Activated T-cell treated with anti-CD3 and anti-CD28 coated beads, Interleukin-2, amount 50 U/mL, for 72 hours (primary cell): Measurements from ENCODE around the gene SLC41A1. TPM values are rescaled to one million over a fixed set of nuclear protein-coding genes. Genes with fewer than 3 reads are reported as not detected.
A peak's percentile ranks its signal among the peaks of the same experiment; 100 is the strongest.

Experiments used
- ATAC-seq, 2 donors: fragments of 150-1000 bp; cut with Tn5 transposase; replicated peaks in 1 of 2; 2 replicates each; pipeline ENCODE4 v1.10.0; 2021; ENCODE audit warnings: moderate library complexity in 2 of 2, mild to moderate bottlenecking in 1 of 2
- DNase-seq, 2 donors: peaks; one replicate each; pipeline ENCODE4 v3.0.0; 2021 to 2022; ENCODE audit warnings: mixed read lengths in 1 of 2
- H3K27ac Mint-ChIP-seq: one replicate; pipeline ENCODE4 v1.8.0; 2022; ENCODE audit warnings: mild to moderate bottlenecking, moderate library complexity, mixed read lengths
- H3K27me3 Mint-ChIP-seq: one replicate; pipeline ENCODE4 v1.8.0; 2022; ENCODE audit warnings: low read depth, mixed read lengths
- H3K36me3 Mint-ChIP-seq, 2 donors: one replicate each; pipeline ENCODE4 v1.8.0; 2022; ENCODE audit warnings: mixed read lengths in 2 of 2, mild to moderate bottlenecking in 1 of 2; ENCODE audit not compliant: insufficient read depth in 2 of 2
- H3K4me1 Mint-ChIP-seq: one replicate; pipeline ENCODE4 v1.8.0; 2022; ENCODE audit warnings: low read depth, mixed read lengths
- H3K4me3 Mint-ChIP-seq, 2 donors: one replicate each; pipeline ENCODE4 v1.8.0; 2022; ENCODE audit warnings: mild to moderate bottlenecking in 2 of 2, mixed read lengths in 2 of 2, moderate library complexity in 2 of 2
- H3K9me3 Mint-ChIP-seq, 2 donors: one replicate each; pipeline ENCODE4 v1.8.0; 2022; ENCODE audit warnings: mixed read lengths in 2 of 2
- total RNA-seq, 2 donors: library from RNA; stranded (reverse); gene quantifications; one replicate each; pipeline ENCODE4 v1.2.3, GENCODE V29; 2022

The SLC41A1 gene
- total RNA-seq, 2 donors from 2014 or later: 23.0 to 23.7 TPM

GRCh38 chr1:205775015-205775716 is 37.8 kb downstream of the SLC41A1 start, which contains the start of gene RAB29:
Gene RAB29, minus strand, starts transcription at chr1:205775482. Its CDS starts 526 bp downstream, at chr1:205774956.
- H3K36me3 Mint-ChIP-seq: peaks cover 5 to 11% of the 10 kb centered on the region in 2 donors
- no peaks in the 10 kb centered on the region for H3K27me3 Mint-ChIP-seq
- peak within 1 kb of the TSS; percentile 90 for H3K27ac Mint-ChIP-seq
- peak; percentile 85 to 89 for DNase-seq
- no peaks in the 10 kb centered on the region for H3K9me3 Mint-ChIP-seq
- ATAC-seq: peak; percentile 82 to 85
- peak within 1 kb of the TSS; percentile 85 to 98 for H3K4me3 Mint-ChIP-seq
- peaks cover 58% of the 10 kb centered on the region for H3K4me1 Mint-ChIP-seq

- peak; percentile 49 to 59 for DNase-seq
- no peaks in the 10 kb centered on the region for H3K27me3 Mint-ChIP-seq
- H3K36me3 Mint-ChIP-seq: peaks cover 7 to 11% of the 10 kb centered on the region in 2 donors
- peak overlapping the region; percentile 90 for H3K27ac Mint-ChIP-seq
- peaks cover 58% of the 10 kb centered on the region for H3K4me1 Mint-ChIP-seq
- no peaks in the 10 kb centered on the region for H3K9me3 Mint-ChIP-seq
- ATAC-seq: peak; percentile 27 to 37
- H3K4me3 Mint-ChIP-seq: peak overlapping the region; percentile 85 to 98
Observed at GRCh38 chr1:205774198-205775014, 38.6 kb downstream of the SLC41A1 start.

GRCh38 chr1:205772607-205773032 is 40.4 kb downstream of the SLC41A1 start:
- Mint-ChIP-seq H3K9me3 (no peaks in the 10 kb centered on the region), H3K4me1 (peaks cover 58% of the 10 kb centered on the region), H3K27me3 (no peaks in the 10 kb centered on the region), H3K27ac (peak overlapping the region; percentile 25), H3K4me3 (peak overlapping the region; percentile 85 to 98), H3K36me3 (peaks cover 10 to 15% of the 10 kb centered on the region in 2 donors)
- peak; percentile 12 to 25 for DNase-seq
- peak; percentile 70 to 71 for ATAC-seq

GRCh38 chr1:205770618-205771017 is 42.4 kb downstream of the SLC41A1 start:
- H3K27ac Mint-ChIP-seq: no peak overlapping the region
- peak overlapping the region in 1 of 2 donors; percentile 12 for H3K4me3 Mint-ChIP-seq
- peaks cover 62% of the 10 kb centered on the region for H3K4me1 Mint-ChIP-seq
- H3K9me3 Mint-ChIP-seq: no peaks in the 10 kb centered on the region
- no peak for ATAC-seq
- DNase-seq: no peak
- no peaks in the 10 kb centered on the region for H3K27me3 Mint-ChIP-seq
- peaks cover 10 to 17% of the 10 kb centered on the region in 2 donors for H3K36me3 Mint-ChIP-seq

- Mint-ChIP-seq H3K27ac (no peak overlapping the region), H3K4me3 (no peak overlapping the region), H3K9me3 (no peaks in the 10 kb centered on the region), H3K4me1 (peaks cover 58% of the 10 kb centered on the region), H3K36me3 (peaks cover 8 to 16% of the 10 kb centered on the region in 2 donors), H3K27me3 (no peaks in the 10 kb centered on the region)
- DNase-seq (no peak), ATAC-seq (no peak)
Observed at GRCh38 chr1:205769641-205770365, 43.2 kb downstream of the SLC41A1 start.

GRCh38 chr1:205767248-205767647 is 45.8 kb downstream of the SLC41A1 start:
- no peak for DNase-seq
- H3K36me3 Mint-ChIP-seq: peaks cover 5 to 9% of the 10 kb centered on the region in 2 donors
- H3K4me3 Mint-ChIP-seq: no peak overlapping the region
- no peak for ATAC-seq
- no peaks in the 10 kb centered on the region for H3K9me3 Mint-ChIP-seq
- no peaks in the 10 kb centered on the region for H3K27me3 Mint-ChIP-seq
- no peak overlapping the region for H3K27ac Mint-ChIP-seq
- H3K4me1 Mint-ChIP-seq: peaks cover 44% of the 10 kb centered on the region

- H3K36me3 Mint-ChIP-seq: peaks cover 5 to 9% of the 10 kb centered on the region in 2 donors
- no peak for DNase-seq
- H3K4me1 Mint-ChIP-seq: peaks cover 38% of the 10 kb centered on the region
- peak overlapping the region; percentile 89 for H3K27ac Mint-ChIP-seq
- H3K4me3 Mint-ChIP-seq: peak overlapping the region in 1 of 2 donors; percentile 46
- H3K9me3 Mint-ChIP-seq: no peaks in the 10 kb centered on the region
- no peaks in the 10 kb centered on the region for H3K27me3 Mint-ChIP-seq
- ATAC-seq: no peak
Observed at GRCh38 chr1:205766570-205766969, 46.4 kb downstream of the SLC41A1 start.

GRCh38 chr1:205766038-205766437 is 47.0 kb downstream of the SLC41A1 start:
- Mint-ChIP-seq H3K27ac (peak overlapping the region; percentile 89), H3K4me3 (peak overlapping the region in 1 of 2 donors; percentile 46), H3K4me1 (peaks cover 32% of the 10 kb centered on the region), H3K9me3 (no peaks in the 10 kb centered on the region), H3K27me3 (no peaks in the 10 kb centered on the region), H3K36me3 (peaks cover 5 to 9% of the 10 kb centered on the region in 2 donors)
- ATAC-seq (peak in 1 of 2 donors; percentile 47), DNase-seq (no peak)

GRCh38 chr1:205764578-205764977 is 48.4 kb downstream of the SLC41A1 start:
- Mint-ChIP-seq H3K9me3 (no peaks in the 10 kb centered on the region), H3K27me3 (no peaks in the 10 kb centered on the region), H3K4me3 (peak overlapping the region in 1 of 2 donors; percentile 22), H3K36me3 (peaks cover 3 to 6% of the 10 kb centered on the region in 2 donors), H3K27ac (peak overlapping the region; percentile 68), H3K4me1 (peaks cover 26% of the 10 kb centered on the region)
- ATAC-seq: no peak
- no peak for DNase-seq

GRCh38 chr1:205763980-205764379 is 49.0 kb downstream of the SLC41A1 start:
- no peaks in the 10 kb centered on the region for H3K9me3 Mint-ChIP-seq
- DNase-seq (no peak), ATAC-seq (peak; percentile 58 to 64)
- H3K4me1 Mint-ChIP-seq: peaks cover 26% of the 10 kb centered on the region
- peak overlapping the region; percentile 68 for H3K27ac Mint-ChIP-seq
- H3K36me3 Mint-ChIP-seq: peaks cover under 1 to 6% of the 10 kb centered on the region in 2 donors
- H3K4me3 Mint-ChIP-seq: no peak overlapping the region
- H3K27me3 Mint-ChIP-seq: no peaks in the 10 kb centered on the region

GRCh38 chr1:205760606-205761005 is 52.4 kb downstream of the SLC41A1 start:
- Mint-ChIP-seq H3K9me3 (no peaks in the 10 kb centered on the region), H3K4me1 (peaks cover 11% of the 10 kb centered on the region), H3K36me3 (no peaks in the 10 kb centered on the region), H3K27ac (no peak overlapping the region), H3K4me3 (no peak overlapping the region), H3K27me3 (no peaks in the 10 kb centered on the region)
- ATAC-seq (no peak), DNase-seq (no peak)

- DNase-seq (no peak), ATAC-seq (no peak)
- H3K36me3 Mint-ChIP-seq: no peaks in the 10 kb centered on the region
- H3K9me3 Mint-ChIP-seq: no peaks in the 10 kb centered on the region
- no peaks in the 10 kb centered on the region for H3K4me1 Mint-ChIP-seq
- H3K27ac Mint-ChIP-seq: no peak overlapping the region
- H3K4me3 Mint-ChIP-seq: no peak overlapping the region
- no peaks in the 10 kb centered on the region for H3K27me3 Mint-ChIP-seq
Observed at GRCh38 chr1:205756552-205756951, 56.4 kb downstream of the SLC41A1 start.
